ENCODE measurements around the gene LGR6.
"Not testable (repeated sequence)": the region's sequence is repeated elsewhere in the genome, so short reads cannot be mapped to it uniquely, and the experiment has no call there.

Gene LGR6

GRCh38 chr1:202244841-202245261 lies 51.3 kb downstream of the LGR6 start:
- no peak for DNase-seq

- DNase-seq = no peak
Measured at GRCh38 chr1:202245391-202245790, 51.8 kb downstream of the LGR6 start.

GRCh38 chr1:202247104-202247503 lies 53.5 kb downstream of the LGR6 start:
- DNase-seq = no peak

DNA sequence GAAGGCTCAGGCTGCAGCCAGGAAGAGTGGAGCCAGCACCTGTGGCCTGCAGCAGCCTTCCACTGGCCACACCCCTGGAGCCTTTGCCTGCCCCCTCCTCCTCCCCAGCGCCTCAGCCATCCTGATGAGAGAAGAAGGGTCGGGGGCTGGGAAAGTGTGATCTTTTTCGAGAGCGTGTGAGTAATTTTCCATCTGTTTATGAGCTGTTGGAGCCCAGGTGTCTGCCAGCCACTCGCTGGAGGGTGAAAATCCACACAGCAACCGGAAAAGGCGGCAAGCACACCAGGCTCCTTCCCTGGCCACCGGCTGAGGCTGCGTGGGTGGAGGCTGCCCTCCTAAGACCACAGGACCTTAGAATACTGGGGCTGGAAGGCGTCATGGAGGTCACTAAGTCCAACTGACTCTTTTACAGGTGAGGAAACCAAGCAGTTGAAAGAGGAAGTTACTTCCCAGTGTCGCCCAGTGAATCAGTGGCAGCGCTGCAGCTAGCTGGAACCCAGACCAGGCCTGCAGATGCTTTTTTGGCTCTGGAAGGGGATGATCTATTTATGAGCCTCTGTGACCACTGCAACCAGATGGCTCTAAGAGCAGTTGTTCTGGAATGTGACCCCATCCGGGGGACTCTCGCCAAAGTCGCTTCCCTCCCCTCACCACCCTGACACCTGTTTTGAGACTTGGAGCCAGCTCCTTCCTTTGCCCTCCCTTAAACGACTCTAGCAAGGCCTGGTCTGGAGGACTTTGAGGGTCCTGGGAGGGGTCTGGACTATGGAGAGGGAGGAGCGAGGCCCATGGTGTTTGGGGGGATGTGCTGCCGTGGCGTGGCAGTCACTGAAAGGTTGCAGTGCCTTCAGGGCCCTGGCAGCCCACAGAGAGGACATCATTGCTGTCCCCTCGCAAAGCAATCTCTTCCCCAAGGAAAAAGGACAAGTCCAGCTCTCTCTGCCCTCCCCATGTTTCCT lies 54.5 kb downstream of the LGR6 start:
- DNase-seq = no peak

DNA sequence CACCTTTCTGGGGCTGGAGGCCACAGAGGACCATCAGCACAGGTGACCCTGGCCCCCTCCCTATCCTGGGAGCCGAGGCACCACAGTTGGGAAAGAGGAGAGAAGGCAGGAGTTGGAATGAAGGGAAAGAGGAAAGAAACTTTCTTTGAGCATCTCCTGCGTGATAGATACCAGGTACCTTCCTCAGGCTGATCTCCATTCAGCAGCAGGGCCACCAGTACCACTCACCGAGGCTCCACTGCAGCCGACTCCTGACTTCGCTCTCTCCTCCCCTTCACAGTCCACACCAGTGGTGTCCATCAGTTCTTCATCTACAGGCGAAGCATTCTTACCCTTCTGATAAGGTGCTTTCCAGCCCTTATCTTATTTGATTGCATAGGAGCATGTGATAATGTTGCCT lies 55.3 kb downstream of the LGR6 start:
- no peak for DNase-seq

- no peak for DNase-seq
Measured at GRCh38 chr1:202249436-202249835, 55.8 kb downstream of the LGR6 start.

- DNase-seq = no peak
Measured at GRCh38 chr1:202249846-202250245, 56.2 kb downstream of the LGR6 start.

- no peak for DNase-seq
Measured at GRCh38 chr1:202250982-202251381, 57.4 kb downstream of the LGR6 start.

DNA sequence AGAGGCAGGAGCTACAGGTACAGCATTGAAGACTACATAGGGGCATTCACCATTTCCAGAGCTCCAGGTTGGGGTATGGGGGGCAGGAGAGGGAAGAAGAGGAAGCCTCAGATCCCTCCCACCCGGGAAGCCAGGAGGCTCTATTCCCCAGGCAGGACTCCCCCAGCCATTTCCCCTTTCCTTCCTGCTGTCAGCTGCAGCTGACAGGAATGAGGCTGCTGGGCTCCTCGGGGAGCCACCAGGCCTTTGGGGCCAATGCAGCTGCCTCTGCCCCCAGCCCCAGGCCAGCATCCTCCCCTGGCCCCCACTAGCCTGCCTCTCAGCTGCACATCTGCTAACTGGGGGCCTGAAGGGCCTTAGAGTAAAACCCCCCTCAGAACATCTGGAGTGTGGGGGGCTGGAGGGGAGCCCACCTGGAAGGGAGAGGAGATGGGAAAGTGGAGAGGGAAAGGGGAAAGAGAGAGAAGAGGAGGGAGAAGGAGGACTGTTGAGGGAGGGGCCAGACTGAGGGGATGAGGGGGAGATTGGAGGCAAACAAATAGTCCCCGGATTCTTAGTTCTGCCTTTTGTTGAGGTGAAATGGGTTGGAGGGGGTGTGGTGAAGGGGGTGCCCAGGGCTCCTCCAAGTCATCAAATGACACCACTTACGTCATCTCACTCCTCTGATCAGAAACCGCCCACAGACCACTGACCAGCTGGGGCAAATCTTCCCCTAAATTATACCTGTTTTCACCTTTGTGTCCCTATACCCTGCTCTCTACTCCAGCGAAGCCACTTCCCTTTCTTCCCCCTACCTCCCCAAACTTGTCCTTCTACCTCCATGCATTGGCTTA lies 58.0 kb downstream of the LGR6 start:
- no peak for DNase-seq

DNA sequence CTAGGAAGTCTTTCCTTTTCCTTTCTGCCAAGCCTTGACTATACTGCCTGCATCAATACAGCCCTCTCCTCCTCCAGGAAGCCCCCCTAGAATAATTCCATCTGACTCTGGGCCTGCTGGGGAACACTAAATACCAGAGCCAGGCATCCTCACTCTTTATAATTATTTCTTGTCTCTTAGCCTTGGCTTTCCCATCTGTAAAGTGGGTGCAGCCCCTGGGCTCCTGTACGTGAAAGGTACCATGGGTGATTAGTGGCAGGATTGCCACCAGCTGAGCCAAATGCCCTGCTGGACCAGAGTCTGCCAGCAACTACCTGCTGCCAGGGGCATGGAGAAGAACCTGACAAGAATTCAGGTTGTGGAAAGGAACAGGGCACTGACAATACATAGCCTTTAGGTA lies 58.7 kb downstream of the LGR6 start:
- no peak for DNase-seq

GRCh38 chr1:202254454-202255252 lies 61.1 kb downstream of the LGR6 start:
- DNase-seq = no peak

- DNase-seq = no peak
Measured at GRCh38 chr1:202255343-202255742, 61.7 kb downstream of the LGR6 start.

GRCh38 chr1:202259705-202260104 lies 66.1 kb downstream of the LGR6 start:
- DNase-seq = no peak

GRCh38 chr1:202261209-202261958 lies 67.8 kb downstream of the LGR6 start:
- DNase-seq = not testable (repeated sequence)

DNA sequence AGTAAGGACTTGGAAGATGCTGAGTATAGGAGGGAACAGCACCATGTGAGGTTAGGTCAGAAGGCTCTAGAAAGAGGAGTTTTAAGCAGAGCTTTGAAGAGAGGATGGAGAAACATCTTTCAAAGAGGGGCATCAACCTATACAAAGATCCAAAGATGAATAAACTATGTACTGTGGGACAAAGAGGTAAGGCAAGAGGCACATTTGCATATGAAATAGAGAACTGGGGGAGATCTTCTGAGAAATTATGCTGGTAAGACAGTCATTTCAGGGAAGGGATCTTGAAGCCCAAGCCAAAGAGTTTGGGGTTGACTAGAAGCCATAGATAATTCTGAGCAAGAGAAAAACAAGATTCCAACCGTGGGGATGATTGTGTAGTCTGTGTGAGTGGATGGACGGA lies 70.0 kb downstream of the LGR6 start:
- no peak for DNase-seq

DNA sequence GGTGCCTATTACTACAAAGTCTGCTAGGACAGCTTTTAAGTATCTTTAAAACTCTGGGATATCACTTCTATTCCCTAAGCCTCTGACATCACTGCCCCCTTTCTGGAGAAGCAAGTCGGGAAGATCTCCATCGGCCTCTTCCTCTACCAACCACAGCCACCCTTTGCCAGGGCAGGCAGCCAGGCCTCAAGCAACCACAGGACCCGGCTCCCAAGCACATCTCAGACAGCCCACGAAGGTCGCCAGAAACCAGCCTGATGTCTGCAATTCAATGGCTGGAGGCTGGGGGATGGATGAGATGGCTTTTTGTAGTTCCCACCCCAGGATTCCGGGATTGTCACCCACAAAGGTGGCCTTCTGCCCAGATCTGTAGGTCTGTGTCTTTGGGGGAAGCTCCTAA lies 70.7 kb downstream of the LGR6 start:
- no peak for DNase-seq

- DNase-seq = no peak
Measured at GRCh38 chr1:202264726-202265125, 71.1 kb downstream of the LGR6 start.

GRCh38 chr1:202266061-202266765 lies 72.6 kb downstream of the LGR6 start:
- DNase-seq = no peak

- no peak for DNase-seq
Measured at GRCh38 chr1:202268032-202268431, 74.4 kb downstream of the LGR6 start.

DNA sequence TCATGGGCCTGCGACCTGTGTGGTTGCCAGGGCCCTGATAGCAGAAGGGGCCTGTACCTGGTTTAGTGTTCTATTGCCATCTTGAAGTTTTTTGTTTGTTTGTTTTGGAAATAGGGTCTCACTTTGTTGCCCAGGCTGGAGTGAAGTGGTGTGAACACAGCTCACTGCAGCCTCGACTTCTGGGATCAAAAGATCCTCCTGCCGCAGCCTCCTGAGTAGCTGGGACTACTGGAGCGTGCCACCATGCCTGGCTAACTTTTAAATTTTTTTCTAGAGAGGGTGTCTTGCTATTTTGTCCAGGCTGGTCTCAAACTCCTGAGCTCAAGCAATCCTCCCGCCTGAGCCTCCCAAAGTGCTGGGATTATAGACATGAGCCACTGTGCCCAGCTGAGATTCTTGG lies 75.2 kb downstream of the LGR6 start:
- no peak for DNase-seq

DNA sequence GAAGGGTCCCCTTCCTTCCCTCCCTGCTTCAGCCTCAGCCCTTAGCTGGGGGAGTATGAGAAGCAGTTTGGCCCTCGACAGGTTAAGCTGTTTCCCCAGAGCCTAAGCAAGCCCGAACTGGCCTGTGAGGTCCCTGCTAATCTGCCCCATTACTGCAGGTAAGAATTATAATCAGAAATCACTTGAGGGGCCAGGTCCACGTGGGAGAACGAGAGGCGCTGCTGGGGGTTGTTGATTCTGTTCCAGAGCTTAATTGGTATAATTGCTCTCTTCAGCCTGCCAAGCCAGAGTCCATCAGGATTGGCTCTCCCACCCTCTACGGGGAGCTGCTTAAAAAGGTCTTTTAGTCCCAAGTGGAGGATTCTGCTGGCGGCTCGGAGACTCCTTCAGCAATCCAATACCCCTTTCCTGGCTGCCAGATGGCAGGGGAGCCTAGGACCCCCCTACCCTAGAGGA lies 77.3 kb downstream of the LGR6 start:
- peak; percentile 79 for DNase-seq
